ENCODE data around the gene GLIPR1. TPM values are rescaled to one million over a fixed set of nuclear protein-coding genes. Genes with fewer than 3 reads are reported as not detected.
"Not testable (repeated sequence)": the region's sequence is repeated elsewhere in the genome, so short reads cannot be mapped to it uniquely, and the experiment has no call there.

Gene GLIPR1
- total RNA-seq, 2 experiments from 2014 or later, result 52.3 to 54.7 TPM

- H3K4me1 Mint-ChIP-seq, result no peaks in the 10 kb centered on the region
- H3K27me3 Mint-ChIP-seq, result peaks cover 4% of the 10 kb centered on the region
- no peak overlapping the region for H3K4me3 Mint-ChIP-seq
- no peak for DNase-seq
- H3K36me3 Mint-ChIP-seq (ENCODE audit: low read depth), result no peaks in the 10 kb centered on the region
- no peaks in the 10 kb centered on the region for H3K9me3 Mint-ChIP-seq
- no peak overlapping the region for H3K27ac Mint-ChIP-seq
- POLR2A ChIA-PET, result no interaction called here
- CTCF ChIA-PET, result no interaction called here
Measured at GRCh38 chr12:75447691-75448393, 32.7 kb upstream of the GLIPR1 start.

GRCh38 chr12:75452675-75453330 lies 27.8 kb upstream of the GLIPR1 start:
- no peaks in the 10 kb centered on the region for H3K27me3 Mint-ChIP-seq
- ChIA-PET CTCF (interaction anchor here (1.2 kb wide), 1 partner anchor 12 kb away, joined by 3 read pairs; no protein-coding TSS in a partner anchor), POLR2A (interaction anchor here (0.9 kb wide), 1 partner anchor 29 kb away, joined by 3 read pairs; no protein-coding TSS in a partner anchor)
- peaks cover 3% of the 10 kb centered on the region for H3K9me3 Mint-ChIP-seq
- DNase-seq, result no peak
- no peak overlapping the region for H3K4me3 Mint-ChIP-seq
- H3K27ac Mint-ChIP-seq, result no peak overlapping the region
- peaks cover 7% of the 10 kb centered on the region for H3K36me3 Mint-ChIP-seq (ENCODE audit: low read depth)
- peaks cover 18% of the 10 kb centered on the region for H3K4me1 Mint-ChIP-seq

- H3K9me3 Mint-ChIP-seq, result peaks cover 11% of the 10 kb centered on the region
Measured at GRCh38 chr12:75455839-75456238, 24.7 kb upstream of the GLIPR1 start.

GRCh38 chr12:75457191-75457590 lies 23.4 kb upstream of the GLIPR1 start:
- POLR2A ChIA-PET, result interaction anchor here (0.7 to 2.1 kb wide), 3 partner anchors 24 to 66 kb away, joined by 4 to 6 read pairs (median 6); partner anchors contain the start of genes GLIPR1, GLIPR1L2 and KRR1
- peak overlapping the region; percentile 4 for H3K27ac Mint-ChIP-seq
- CTCF ChIA-PET, result interaction anchor here (1.2 to 3.6 kb wide), 2 partner anchors 28 to 66 kb away, joined by 5 to 17 read pairs; partner anchors contain the start of gene GLIPR1L2
- peaks cover 11% of the 10 kb centered on the region for H3K9me3 Mint-ChIP-seq
- H3K27me3 Mint-ChIP-seq, result no peaks in the 10 kb centered on the region
- peaks cover 15% of the 10 kb centered on the region for H3K36me3 Mint-ChIP-seq (ENCODE audit: low read depth)
- DNase-seq, result no peak
- H3K4me3 Mint-ChIP-seq, result no peak overlapping the region
- peaks cover 37% of the 10 kb centered on the region for H3K4me1 Mint-ChIP-seq

More at GRCh38 chr12:75455839-75456238, 24.7 kb upstream of the GLIPR1 start:
- H3K36me3 Mint-ChIP-seq (ENCODE audit: low read depth), result peaks cover 15% of the 10 kb centered on the region
- POLR2A ChIA-PET, result interaction anchor here (0.9 to 2.1 kb wide), 2 partner anchors 25 to 65 kb away, joined by 4 to 6 read pairs; partner anchors contain the start of genes GLIPR1 and GLIPR1L2
- CTCF ChIA-PET, result interaction anchor here (1.1 to 3.6 kb wide), 5 partner anchors 8 to 121 kb away, joined by 3 to 17 read pairs (median 3); partner anchors contain the start of genes GLIPR1 and GLIPR1L1
- peaks cover 37% of the 10 kb centered on the region for H3K4me1 Mint-ChIP-seq
- H3K4me3 Mint-ChIP-seq, result no peak overlapping the region
- no peak overlapping the region for H3K27ac Mint-ChIP-seq
- no peak for DNase-seq
- no peaks in the 10 kb centered on the region for H3K27me3 Mint-ChIP-seq

GRCh38 chr12:75457866-75458265 lies 22.7 kb upstream of the GLIPR1 start:
- DNase-seq, H3K4me3 Mint-ChIP-seq, H3K27me3 Mint-ChIP-seq, POLR2A ChIA-PET: not testable (repeated sequence)
- CTCF ChIA-PET, result interaction anchor here (1.2 to 3.6 kb wide), 2 partner anchors 27 to 67 kb away, joined by 5 to 17 read pairs; partner anchors contain the start of gene GLIPR1L2
- peaks cover 14% of the 10 kb centered on the region for H3K9me3 Mint-ChIP-seq
- peaks cover 15% of the 10 kb centered on the region for H3K36me3 Mint-ChIP-seq (ENCODE audit: low read depth)
- peaks cover 37% of the 10 kb centered on the region for H3K4me1 Mint-ChIP-seq
- H3K27ac Mint-ChIP-seq, result peak overlapping the region; percentile 56

GRCh38 chr12:75459755-75460154 lies 20.8 kb upstream of the GLIPR1 start:
- no peak for DNase-seq
- peaks cover 15% of the 10 kb centered on the region for H3K36me3 Mint-ChIP-seq (ENCODE audit: low read depth)
- ChIA-PET POLR2A (interaction anchor here (1.6 kb wide), 1 partner anchor 21 kb away, joined by 4 read pairs; the partner anchor contains the start of gene GLIPR1), CTCF (no interaction called here)
- peaks cover 14% of the 10 kb centered on the region for H3K9me3 Mint-ChIP-seq
- no peak overlapping the region for H3K27ac Mint-ChIP-seq
- peaks cover 1% of the 10 kb centered on the region for H3K27me3 Mint-ChIP-seq
- H3K4me1 Mint-ChIP-seq, result peaks cover 37% of the 10 kb centered on the region
- no peak overlapping the region for H3K4me3 Mint-ChIP-seq

GRCh38 chr12:75460204-75460603 lies 20.4 kb upstream of the GLIPR1 start:
- no peak for DNase-seq
- Mint-ChIP-seq H3K4me1 (peaks cover 37% of the 10 kb centered on the region), H3K4me3 (no peak overlapping the region), H3K27ac (no peak overlapping the region), H3K36me3 (ENCODE audit: low read depth) (peaks cover 15% of the 10 kb centered on the region), H3K27me3 (peaks cover 1% of the 10 kb centered on the region), H3K9me3 (peaks cover 14% of the 10 kb centered on the region)
- ChIA-PET POLR2A (interaction anchor here (1.6 kb wide), 1 partner anchor 21 kb away, joined by 4 read pairs; the partner anchor contains the start of gene GLIPR1), CTCF (no interaction called here)

- DNase-seq, result no peak
- H3K4me1 Mint-ChIP-seq, result peaks cover 3% of the 10 kb centered on the region
- ChIA-PET CTCF (no interaction called here), POLR2A (no interaction called here)
- peaks cover 13% of the 10 kb centered on the region for H3K27me3 Mint-ChIP-seq
- peaks cover 2% of the 10 kb centered on the region for H3K9me3 Mint-ChIP-seq
- no peaks in the 10 kb centered on the region for H3K36me3 Mint-ChIP-seq (ENCODE audit: low read depth)
- H3K27ac Mint-ChIP-seq, result no peak overlapping the region
- H3K4me3 Mint-ChIP-seq, result no peak overlapping the region
Measured at GRCh38 chr12:75471902-75472890, 8.4 kb upstream of the GLIPR1 start.

GRCh38 chr12:75474116-75474515 lies 6.4 kb upstream of the GLIPR1 start:
- Mint-ChIP-seq H3K36me3 (ENCODE audit: low read depth) (no peaks in the 10 kb centered on the region), H3K27me3 (peaks cover 11% of the 10 kb centered on the region), H3K4me1 (peaks cover 19% of the 10 kb centered on the region), H3K4me3 (no peak overlapping the region), H3K27ac (no peak overlapping the region), H3K9me3 (no peaks in the 10 kb centered on the region)
- ChIA-PET CTCF (interaction anchor here (0.9 to 2.5 kb wide), 3 partner anchors 9 to 83 kb away, joined by 3 to 11 read pairs (median 4); partner anchors contain the start of gene GLIPR1L2), POLR2A (interaction anchor here (1.0 kb wide), 1 partner anchor 38 kb away, joined by 3 read pairs; the partner anchor contains the start of gene KRR1)
- DNase-seq, result no peak

- POLR2A ChIA-PET, result no interaction called here
- H3K27ac Mint-ChIP-seq, result no peak overlapping the region
- DNase-seq, result no peak
Measured at GRCh38 chr12:75476071-75476470, 4.5 kb upstream of the GLIPR1 start.

GRCh38 chr12:75477137-75477536 lies 3.4 kb upstream of the GLIPR1 start:
- Mint-ChIP-seq H3K9me3 (no peaks in the 10 kb centered on the region), H3K27me3 (peaks cover 11% of the 10 kb centered on the region), H3K4me3 (no peak overlapping the region), H3K4me1 (peaks cover 42% of the 10 kb centered on the region), H3K36me3 (ENCODE audit: low read depth) (peaks cover 8% of the 10 kb centered on the region), H3K27ac (no peak overlapping the region)
- DNase-seq, result no peak
- POLR2A ChIA-PET, result interaction anchor here (2.3 to 4.2 kb wide), 2 partner anchors 34 to 86 kb away, joined by 9 to 26 read pairs; partner anchors contain the start of genes GLIPR1L2 and KRR1
- CTCF ChIA-PET, result interaction anchor here (0.8 kb wide), 1 partner anchor 8 kb away, joined by 3 read pairs; no protein-coding TSS in a partner anchor

More at GRCh38 chr12:75476071-75476470, 4.5 kb upstream of the GLIPR1 start:
- no peak overlapping the region for H3K4me3 Mint-ChIP-seq
- CTCF ChIA-PET, result interaction anchor here (2.5 kb wide), 1 partner anchor 9 kb away, joined by 11 read pairs; no protein-coding TSS in a partner anchor
- peaks cover 11% of the 10 kb centered on the region for H3K27me3 Mint-ChIP-seq
- peaks cover 33% of the 10 kb centered on the region for H3K4me1 Mint-ChIP-seq
- no peaks in the 10 kb centered on the region for H3K9me3 Mint-ChIP-seq
- H3K36me3 Mint-ChIP-seq (ENCODE audit: low read depth), result peaks cover 2% of the 10 kb centered on the region
